GM12891 (cell line): Measurements from ENCODE around the gene DUXB.
A peak's percentile ranks its signal among the peaks of the same experiment; 100 is the strongest.

Experiments used
- POLR2A ChIP-seq: IDR thresholded peaks from 2 replicates; pipeline ENCODE4 v1.6.1; 2011; ENCODE audit warnings: low read depth, low read length, control low read depth
- POLR2AphosphoS5 ChIP-seq: IDR thresholded peaks from 2 replicates; pipeline ENCODE4 v1.6.1; 2011; ENCODE audit warnings: low read depth, low read length, control low read depth
- TAF1 ChIP-seq: IDR thresholded peaks from 2 replicates; pipeline ENCODE4 v1.6.1; 2011; ENCODE audit warnings: low read depth, low read length, control low read depth

DNA sequence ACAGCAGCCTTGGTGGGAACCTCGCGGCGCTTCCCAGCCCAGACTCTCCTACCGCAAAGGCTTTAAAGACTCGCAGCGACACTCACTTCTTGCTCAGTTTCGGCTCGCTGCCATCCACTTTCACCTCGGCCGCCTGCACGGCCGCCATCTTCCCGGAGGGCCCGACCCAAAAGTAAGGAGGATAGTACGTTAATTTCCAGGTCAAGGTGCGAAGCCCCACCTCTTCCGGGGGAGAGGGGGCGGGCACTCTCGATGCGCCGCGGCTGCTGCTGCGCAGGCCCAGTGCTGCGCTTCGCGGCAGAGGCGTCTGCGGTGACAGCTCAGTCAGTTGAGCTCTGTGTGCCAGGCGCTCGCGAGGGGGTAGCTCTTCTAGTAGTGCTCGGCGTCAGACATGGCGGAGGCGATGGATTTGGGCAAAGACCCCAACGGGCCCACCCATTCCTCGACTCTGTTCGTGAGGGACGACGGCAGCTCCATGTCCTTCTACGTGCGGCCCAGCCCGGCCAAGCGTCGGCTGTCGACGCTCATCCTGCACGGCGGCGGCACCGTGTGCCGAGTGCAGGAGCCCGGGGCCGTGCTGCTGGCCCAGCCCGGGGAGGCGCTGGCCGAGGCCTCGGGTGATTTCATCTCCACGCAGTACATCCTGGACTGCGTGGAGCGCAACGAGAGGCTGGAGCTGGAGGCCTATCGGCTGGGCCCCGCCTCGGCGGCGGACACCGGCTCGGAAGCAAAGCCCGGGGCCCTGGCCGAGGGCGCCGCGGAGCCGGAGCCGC is 53.6 kb downstream of the DUXB start, which contains the start of the genes KARS1 and TERF2IP:
- TF ChIP-seq POLR2A (peak; percentile 98), TAF1 (peak; percentile 97), POLR2AphosphoS5 (peak; percentile 98)
